Panc1 (cell line): ENCODE data around the gene GNAI2. TPM values are rescaled to one million over a fixed set of nuclear protein-coding genes. Genes with fewer than 3 reads are reported as not detected.

ENCODE experiments used
- ATAC-seq: fragments of 200-7000 bp; cut with Tn5 transposase; 2 replicates; pipeline ENCODE4 v1.9.1; 2020; ENCODE audit warnings: mild to moderate bottlenecking, moderate library complexity
- BruUV-seq: library from RNA; stranded (reverse); fragments of 400-500 nt; replicated peaks from 2 replicates; lab custom pipeline; 2021; lab: Mats Ljungman, UMichigan
- CTCF ChIA-PET: fragments of 300-600 bp; sonication (Branson Sonifier 250); formaldehyde crosslinking; loops from one replicate; lab custom pipeline; 2022; ENCODE audit warnings: antibody characterized with exemption; lab: Charles Lee
- POLR2A ChIA-PET: fragments of 300-600 bp; sonication (Branson Sonifier 250); formaldehyde crosslinking; loops from one replicate; lab custom pipeline; 2022; ENCODE audit warnings: antibody characterized with exemption; lab: Charles Lee
- DNase-seq: peaks from one replicate; pipeline ENCODE4 v3.0.0-alpha.2; 2010; ENCODE audit warnings: low read depth, low spot score
- H3K27ac ChIP-seq: 2 replicates; pipeline ENCODE4 v1.5.1; 2011; ENCODE audit warnings: mild to moderate bottlenecking, low read length, inconsistent platforms
- H3K27me3 ChIP-seq: fragments of 200-500 bp; sonication (Bioruptor generic); 2 replicates; pipeline ENCODE4 v1.6.0; 2014; ENCODE audit warnings: low read length, inconsistent platforms; ENCODE audit not compliant: control insufficient read depth, insufficient read depth
- H3K36me3 ChIP-seq: fragments of 200-500 bp; sonication (Bioruptor generic); 2 replicates; pipeline ENCODE4 v1.5.1; 2014; ENCODE audit warnings: inconsistent platforms, mild to moderate bottlenecking, low read length, moderate library complexity; ENCODE audit not compliant: control insufficient read depth, insufficient read depth
- H3K4me1 ChIP-seq: 2 replicates; pipeline ENCODE4 v1.5.1; 2011; ENCODE audit warnings: inconsistent platforms, mild to moderate bottlenecking, low read length, moderate library complexity; ENCODE audit not compliant: control insufficient read depth, insufficient read depth
- H3K4me3 ChIP-seq, 2 experiments: 2 replicates each; pipeline ENCODE4 v1.5.1; 2011 to 2012; ENCODE audit warnings: low read depth in 2 of 2, low read length in 2 of 2, mild to moderate bottlenecking in 2 of 2, inconsistent platforms in 1 of 2, moderate library complexity in 1 of 2
- H3K9me3 ChIP-seq: fragments of 200-500 bp; sonication (Bioruptor generic); 2 replicates; pipeline ENCODE4 v1.5.1; 2014; ENCODE audit warnings: low read depth, mild to moderate bottlenecking, inconsistent platforms, low read length, moderate library complexity; ENCODE audit not compliant: control insufficient read depth, insufficient read depth
- POLR2AphosphoS5 ChIP-seq: IDR thresholded peaks from 2 replicates; pipeline ENCODE4 v1.6.1; 2012; ENCODE audit warnings: mild to moderate bottlenecking, low read depth, low read length, moderate library complexity
- REST ChIP-seq, 2 experiments: IDR thresholded peaks; 2 replicates each; pipeline ENCODE4 v1.6.1; 2011 to 2012; ENCODE audit warnings: low read depth in 2 of 2, control low read depth in 1 of 2, low read length in 1 of 2, mild to moderate bottlenecking in 1 of 2, moderate library complexity in 1 of 2; ENCODE audit not compliant: insufficient read depth in 1 of 2
- SIN3A ChIP-seq: IDR thresholded peaks from 2 replicates; pipeline ENCODE4 v1.6.1; 2012; ENCODE audit warnings: low read depth, mild to moderate bottlenecking, low read length, moderate library complexity, borderline replicate concordance; ENCODE audit not compliant: insufficient read depth
- TCF7L2 ChIP-seq: IDR thresholded peaks from 2 replicates; pipeline ENCODE4 v1.6.1; 2011; ENCODE audit warnings: mild to moderate bottlenecking, low read depth, low read length, inconsistent platforms
- in situ Hi-C: cut with HindIII; loops from 2 replicates; pipeline ENCODE4 v1.10.0; 2016; ENCODE audit warnings: low sequenced_read_pairs, low pct_unique_long_range_greater_than_20kb
- intact Hi-C: fragments of 100-400 bp; cut with micrococcal nuclease; formaldehyde crosslinking; loops from one replicate; pipeline ENCODE4 v1.10.0; 2022; ENCODE audit not compliant: unreplicated experiment
- total RNA-seq: library from RNA; stranded (reverse); gene quantifications from one replicate; pipeline ENCODE4 v1.2.1, GENCODE V29; 2021; ENCODE audit not compliant: unreplicated experiment
- TF ChIP-seq, protein P1 (sequence below): fragments of 450-650 bp; IDR thresholded peaks from 2 replicates; pipeline ENCODE4 v1.5.1; 2017; ENCODE audit warnings: mild to moderate bottlenecking

The GNAI2 gene
- total RNA-seq, 1 experiment from 2014 or later, result 170 TPM

DNA sequence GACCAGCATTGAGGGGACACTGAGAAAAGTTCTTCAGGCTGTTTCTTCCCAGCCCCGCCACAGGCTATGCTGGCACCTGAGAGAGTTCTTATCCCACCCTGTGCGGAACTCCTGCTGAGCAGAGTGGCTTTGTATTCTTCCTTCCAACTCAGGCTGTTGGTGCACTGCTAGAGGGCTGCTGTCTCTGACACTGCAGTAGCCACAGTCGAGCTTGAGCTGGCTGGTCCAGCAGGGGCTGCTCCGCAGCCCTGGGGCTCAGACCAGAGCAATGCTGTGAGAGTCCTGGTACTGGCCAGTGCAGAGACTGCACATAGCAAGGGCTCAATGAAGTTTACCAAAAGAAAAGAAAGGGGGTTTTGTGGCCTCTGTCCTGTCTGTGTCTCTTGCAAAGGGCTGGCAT lies 3.6 kb downstream of the GNAI2 start:
- POLR2A ChIA-PET, result no interaction called here
- no peak for ATAC-seq

DNA sequence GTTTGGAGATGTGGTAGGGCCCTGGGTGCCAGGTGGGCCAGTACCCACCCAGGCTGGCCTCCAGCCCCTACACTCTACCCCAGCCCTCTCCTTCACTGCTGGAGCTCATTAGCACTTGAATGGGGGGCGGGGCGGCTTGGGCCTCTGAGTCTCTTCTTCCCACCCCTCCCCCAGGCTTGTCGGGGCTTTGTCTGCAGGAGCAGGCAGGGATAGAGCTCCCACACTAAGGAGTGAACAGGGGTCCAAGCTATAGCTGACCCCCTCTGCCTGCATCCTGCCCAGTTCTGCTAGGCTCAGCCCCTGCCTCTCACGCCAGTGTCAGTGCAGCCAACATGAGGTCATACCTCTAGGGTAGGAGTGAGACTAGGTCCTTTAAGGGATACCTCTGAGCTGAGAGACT lies 5.2 kb downstream of the GNAI2 start:
- no peaks in the 10 kb centered on the region for H3K27me3 ChIP-seq
- POLR2A ChIA-PET, result no interaction called here
- H3K4me3 ChIP-seq, result no peak overlapping the region
- no peak overlapping the region for H3K27ac ChIP-seq
- intact Hi-C loops, result no loop called here
- CTCF ChIA-PET, result interaction anchor here (0.6 kb wide), 1 partner anchor 33 kb away, joined by 6 read pairs; no protein-coding TSS in a partner anchor
- no TSS peak for BruUV-seq
- H3K9me3 ChIP-seq, result no peaks in the 10 kb centered on the region
- H3K4me1 ChIP-seq, result peaks cover 47% of the 10 kb centered on the region
- no peaks in the 10 kb centered on the region; the same call in 1 of the 2 replicates for H3K36me3 ChIP-seq
- TF ChIP-seq, protein P1, sequence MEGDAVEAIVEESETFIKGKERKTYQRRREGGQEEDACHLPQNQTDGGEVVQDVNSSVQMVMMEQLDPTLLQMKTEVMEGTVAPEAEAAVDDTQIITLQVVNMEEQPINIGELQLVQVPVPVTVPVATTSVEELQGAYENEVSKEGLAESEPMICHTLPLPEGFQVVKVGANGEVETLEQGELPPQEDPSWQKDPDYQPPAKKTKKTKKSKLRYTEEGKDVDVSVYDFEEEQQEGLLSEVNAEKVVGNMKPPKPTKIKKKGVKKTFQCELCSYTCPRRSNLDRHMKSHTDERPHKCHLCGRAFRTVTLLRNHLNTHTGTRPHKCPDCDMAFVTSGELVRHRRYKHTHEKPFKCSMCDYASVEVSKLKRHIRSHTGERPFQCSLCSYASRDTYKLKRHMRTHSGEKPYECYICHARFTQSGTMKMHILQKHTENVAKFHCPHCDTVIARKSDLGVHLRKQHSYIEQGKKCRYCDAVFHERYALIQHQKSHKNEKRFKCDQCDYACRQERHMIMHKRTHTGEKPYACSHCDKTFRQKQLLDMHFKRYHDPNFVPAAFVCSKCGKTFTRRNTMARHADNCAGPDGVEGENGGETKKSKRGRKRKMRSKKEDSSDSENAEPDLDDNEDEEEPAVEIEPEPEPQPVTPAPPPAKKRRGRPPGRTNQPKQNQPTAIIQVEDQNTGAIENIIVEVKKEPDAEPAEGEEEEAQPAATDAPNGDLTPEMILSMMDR, result no peak
- TF ChIP-seq TCF7L2 (no peak), POLR2AphosphoS5 (no peak), SIN3A (no peak), REST (IDR thresholded peaks at IDR 0.05; ENCODE audit: insufficient read depth in 1 of 2, low read depth in 2 of 2, low read length in 1 of 2) (no peak)
- no peak for ATAC-seq
- in situ Hi-C loops, result no loop called here
- DNase-seq, result no peak

More for the DNA sequence above, 3.6 kb downstream of the GNAI2 start:
- BruUV-seq, result no TSS peak
- in situ Hi-C loops (no loop called here), intact Hi-C loops (no loop called here)
- no peak for TF ChIP-seq REST (IDR thresholded peaks at IDR 0.05; ENCODE audit: insufficient read depth in 1 of 2, low read depth in 2 of 2, low read length in 1 of 2)
- TF ChIP-seq POLR2AphosphoS5, result no peak
- TF ChIP-seq, protein P1, result no peak
- no peak for TF ChIP-seq TCF7L2
- no peak for TF ChIP-seq SIN3A
- no peak for DNase-seq
- no peak overlapping the region for H3K4me3 ChIP-seq
- H3K36me3 ChIP-seq, result no peaks in the 10 kb centered on the region; the same call in 1 of the 2 replicates
- no peaks in the 10 kb centered on the region for H3K27me3 ChIP-seq
- no peak overlapping the region for H3K27ac ChIP-seq
- H3K4me1 ChIP-seq, result peaks cover 37% of the 10 kb centered on the region
- no peaks in the 10 kb centered on the region for H3K9me3 ChIP-seq
- CTCF ChIA-PET, result no interaction called here
